MM.1S (cell line): Measurements from ENCODE around the gene TEX2.

Experiments used
- CTCF ChIP-seq: fragments of 300-600 bp; sonication (generic); IDR thresholded peaks from 2 replicates; pipeline ENCODE4 v1.5.1; 2016; ENCODE audit warnings: antibody characterized with exemption, low read length, mixed read lengths
- EZH2 ChIP-seq: fragments of 300-600 bp; sonication (generic); optimal IDR thresholded peaks from 2 replicates; pipeline ENCODE3; 2017; ENCODE audit warnings: low read depth, mild to moderate bottlenecking, antibody characterized with exemption, low read length, mixed read lengths
- EZH2phosphoT487 ChIP-seq: fragments of 300-600 bp; sonication (generic); IDR thresholded peaks from 2 replicates; pipeline ENCODE4 v1.6.1; 2018; ENCODE audit warnings: antibody characterized with exemption, low read length

GRCh38 chr17:64277831-64278562 lies 14.9 kb upstream of the TEX2 start:
- TF ChIP-seq CTCF (no peak), EZH2 (no peak), EZH2phosphoT487 (no peak)
